Loucy (cell line): ENCODE results near the gene MAPKAP1.

Experiments
- H2AFZ ChIP-seq: fragments of 200-600 bp; sonication (generic); 2 replicates; pipeline ENCODE4 v1.6.0; 2016; ENCODE audit warnings: antibody characterized with exemption, mild to moderate bottlenecking, low read length, moderate library complexity
- H3F3A ChIP-seq: fragments of 200-600 bp; 2 replicates; pipeline ENCODE4 v1.6.0; 2016; ENCODE audit warnings: antibody characterized with exemption, low read depth, mild to moderate bottlenecking
- H3K27me3 ChIP-seq: fragments of 200-600 bp; sonication (generic); 2 replicates; pipeline ENCODE4 v1.6.1; 2014; ENCODE audit warnings: low read length, mild to moderate bottlenecking; ENCODE audit not compliant: insufficient read depth, poor library complexity, severe bottlenecking
- H3K36me3 ChIP-seq: fragments of 200-600 bp; sonication (generic); 2 replicates; pipeline ENCODE4 v1.6.1; 2016; ENCODE audit warnings: low read length; ENCODE audit not compliant: insufficient read depth
- H3K4me1 ChIP-seq: fragments of 200-600 bp; sonication (generic); 2 replicates; pipeline ENCODE4 v1.5.1; 2014; ENCODE audit warnings: low read length, mild to moderate bottlenecking; ENCODE audit not compliant: insufficient read depth, poor library complexity, severe bottlenecking
- H3K4me2 ChIP-seq: fragments of 200-600 bp; sonication (generic); 2 replicates; pipeline ENCODE4 v1.6.0; 2014; ENCODE audit warnings: antibody characterized with exemption, low read length, low read depth, mild to moderate bottlenecking; ENCODE audit not compliant: poor library complexity, severe bottlenecking
- H3K4me3 ChIP-seq: fragments of 200-600 bp; sonication (generic); 2 replicates; pipeline ENCODE4 v1.5.1; 2014; ENCODE audit warnings: low read length, mild to moderate bottlenecking, mixed read lengths; ENCODE audit not compliant: poor library complexity, severe bottlenecking
- H3K79me2 ChIP-seq: fragments of 200-600 bp; sonication (generic); 2 replicates; pipeline ENCODE4 v1.6.1; 2014; ENCODE audit warnings: low read length; ENCODE audit not compliant: insufficient read depth
- H3K9ac ChIP-seq: fragments of 200-600 bp; sonication (generic); 2 replicates; pipeline ENCODE4 v1.6.0; 2014; ENCODE audit warnings: mild to moderate bottlenecking, low read depth, low read length, moderate library complexity; ENCODE audit not compliant: poor library complexity, severe bottlenecking
- H3K9me2 ChIP-seq: fragments of 200-600 bp; sonication (generic); replicated peaks from 2 replicates; pipeline ENCODE4 v1.6.1; 2016; ENCODE audit warnings: low read depth, low read length, mixed read lengths
- H3K9me3 ChIP-seq: fragments of 200-600 bp; sonication (generic); 2 replicates; pipeline ENCODE4 v1.6.1; 2014; ENCODE audit warnings: mild to moderate bottlenecking, antibody characterized with exemption, low read length, low read depth; ENCODE audit not compliant: insufficient read depth
- H4K20me1 ChIP-seq: fragments of 200-600 bp; sonication (generic); 2 replicates; pipeline ENCODE4 v1.6.0; 2014; ENCODE audit warnings: antibody characterized with exemption, low read length, mild to moderate bottlenecking; ENCODE audit not compliant: insufficient read depth, poor library complexity, severe bottlenecking
- EZH2phosphoT487 ChIP-seq: fragments of 200-600 bp; IDR thresholded peaks from 2 replicates; pipeline ENCODE4 v1.6.1; 2018; ENCODE audit warnings: antibody characterized with exemption, mild to moderate bottlenecking, moderate library complexity, borderline replicate concordance
- TF ChIP-seq, protein P1 (sequence below): fragments of 200-600 bp; sonication (generic); conservative IDR thresholded peaks from 2 replicates; pipeline ENCODE4 v1.5.1; 2014; ENCODE audit warnings: mild to moderate bottlenecking, antibody characterized with exemption, low read length

Gene MAPKAP1

DNA sequence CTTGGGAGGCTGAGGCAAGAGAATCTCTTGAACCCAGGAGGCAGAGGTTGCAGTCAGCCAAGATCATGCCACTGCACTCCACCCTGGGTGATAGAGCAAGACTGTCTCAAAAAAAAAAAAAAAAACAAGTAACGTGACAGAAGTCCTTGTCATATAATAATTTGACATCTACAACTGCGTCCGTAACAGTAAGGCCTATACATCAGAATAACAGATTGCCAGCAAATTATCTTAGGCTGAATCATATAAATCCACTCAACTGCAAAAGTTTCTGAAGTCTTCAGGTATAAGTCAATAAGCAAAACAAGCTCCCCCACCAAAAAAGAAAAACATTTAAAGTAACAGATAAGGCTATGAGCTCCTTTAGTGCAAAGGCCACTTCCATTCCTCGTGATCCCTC lies 3.3 kb downstream of the MAPKAP1 start:
- no peaks in the 10 kb centered on the region for H3K36me3 ChIP-seq
- H3K4me1 ChIP-seq, result peaks cover 46% of the 10 kb centered on the region
- peaks cover 3% of the 10 kb centered on the region; the same call in 1 of the 2 replicates for H3F3A ChIP-seq
- no peak overlapping the region for H2AFZ ChIP-seq
- H3K9me2 ChIP-seq, result no peaks in the 10 kb centered on the region
- TF ChIP-seq, protein P1, sequence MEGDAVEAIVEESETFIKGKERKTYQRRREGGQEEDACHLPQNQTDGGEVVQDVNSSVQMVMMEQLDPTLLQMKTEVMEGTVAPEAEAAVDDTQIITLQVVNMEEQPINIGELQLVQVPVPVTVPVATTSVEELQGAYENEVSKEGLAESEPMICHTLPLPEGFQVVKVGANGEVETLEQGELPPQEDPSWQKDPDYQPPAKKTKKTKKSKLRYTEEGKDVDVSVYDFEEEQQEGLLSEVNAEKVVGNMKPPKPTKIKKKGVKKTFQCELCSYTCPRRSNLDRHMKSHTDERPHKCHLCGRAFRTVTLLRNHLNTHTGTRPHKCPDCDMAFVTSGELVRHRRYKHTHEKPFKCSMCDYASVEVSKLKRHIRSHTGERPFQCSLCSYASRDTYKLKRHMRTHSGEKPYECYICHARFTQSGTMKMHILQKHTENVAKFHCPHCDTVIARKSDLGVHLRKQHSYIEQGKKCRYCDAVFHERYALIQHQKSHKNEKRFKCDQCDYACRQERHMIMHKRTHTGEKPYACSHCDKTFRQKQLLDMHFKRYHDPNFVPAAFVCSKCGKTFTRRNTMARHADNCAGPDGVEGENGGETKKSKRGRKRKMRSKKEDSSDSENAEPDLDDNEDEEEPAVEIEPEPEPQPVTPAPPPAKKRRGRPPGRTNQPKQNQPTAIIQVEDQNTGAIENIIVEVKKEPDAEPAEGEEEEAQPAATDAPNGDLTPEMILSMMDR, result no peak
- no peak for TF ChIP-seq EZH2phosphoT487
- no peaks in the 10 kb centered on the region for H3K27me3 ChIP-seq
- peak overlapping the region; percentile 97 for H3K4me2 ChIP-seq
- no peak overlapping the region for H3K4me3 ChIP-seq
- peaks cover 14% of the 10 kb centered on the region for H4K20me1 ChIP-seq
- no peaks in the 10 kb centered on the region for H3K9me3 ChIP-seq
- no peak overlapping the region for H3K9ac ChIP-seq
- peaks cover 73% of the 10 kb centered on the region for H3K79me2 ChIP-seq

DNA sequence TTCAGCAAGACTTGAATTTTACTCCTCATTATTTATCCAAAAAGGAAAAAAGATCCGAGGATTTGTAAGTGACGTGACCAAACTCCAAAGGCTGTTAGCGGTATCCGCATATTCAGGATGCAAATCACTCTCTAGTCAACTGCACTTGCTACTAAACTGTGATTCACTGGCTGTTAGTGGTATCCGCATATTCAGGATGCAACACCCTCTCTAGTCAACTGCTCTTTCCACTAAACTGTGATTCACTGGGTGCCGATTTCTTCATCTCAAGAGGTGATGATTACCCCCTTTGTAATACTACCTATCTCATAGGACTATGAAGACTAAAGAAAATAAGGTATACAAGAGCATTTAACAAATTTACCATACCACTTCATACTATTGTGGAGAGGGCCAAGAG lies 5.7 kb downstream of the MAPKAP1 start:
- H3K9me2 ChIP-seq, result no peaks in the 10 kb centered on the region
- peak overlapping the region; percentile 47 for H3K4me2 ChIP-seq
- no peak overlapping the region for H2AFZ ChIP-seq
- H3K9me3 ChIP-seq, result no peaks in the 10 kb centered on the region
- peaks cover 10% of the 10 kb centered on the region for H4K20me1 ChIP-seq
- H3K4me1 ChIP-seq, result peaks cover 39% of the 10 kb centered on the region
- H3K9ac ChIP-seq, result no peak overlapping the region
- peaks cover 3% of the 10 kb centered on the region for H3F3A ChIP-seq
- no peaks in the 10 kb centered on the region for H3K27me3 ChIP-seq
- TF ChIP-seq, protein P1, result no peak
- TF ChIP-seq EZH2phosphoT487, result no peak
- H3K36me3 ChIP-seq, result no peaks in the 10 kb centered on the region
- peaks cover 82% of the 10 kb centered on the region for H3K79me2 ChIP-seq
- H3K4me3 ChIP-seq, result no peak overlapping the region

DNA sequence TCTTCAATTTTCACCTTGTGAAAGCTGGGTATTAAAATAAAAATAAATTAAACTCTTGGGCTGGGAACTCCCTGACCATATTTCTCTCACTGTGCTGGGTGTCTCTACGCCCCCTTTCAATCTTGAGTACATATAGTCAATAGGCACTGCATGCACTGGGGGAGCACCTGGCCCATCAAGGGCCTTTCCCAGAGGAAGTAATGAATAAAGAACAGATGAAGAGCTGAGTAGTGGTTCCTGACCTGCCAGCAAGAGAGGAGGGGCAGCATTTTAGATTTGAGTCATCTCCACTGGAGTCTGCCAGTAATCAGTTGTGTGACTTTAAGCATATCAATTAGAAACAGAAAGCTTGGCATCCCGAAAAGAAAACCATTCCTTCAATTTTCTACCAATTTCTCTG lies 6.2 kb downstream of the MAPKAP1 start:
- no peaks in the 10 kb centered on the region for H3K9me3 ChIP-seq
- peaks cover 3% of the 10 kb centered on the region for H3F3A ChIP-seq
- no peak overlapping the region for H3K9ac ChIP-seq
- peak overlapping the region; percentile 47 for H3K4me2 ChIP-seq
- H2AFZ ChIP-seq, result no peak overlapping the region
- no peaks in the 10 kb centered on the region for H3K36me3 ChIP-seq
- TF ChIP-seq, protein P1, result no peak
- no peak for TF ChIP-seq EZH2phosphoT487
- H3K27me3 ChIP-seq, result no peaks in the 10 kb centered on the region
- H3K4me3 ChIP-seq, result no peak overlapping the region
- no peaks in the 10 kb centered on the region for H3K9me2 ChIP-seq
- peaks cover 81% of the 10 kb centered on the region for H3K79me2 ChIP-seq
- H3K4me1 ChIP-seq, result peaks cover 34% of the 10 kb centered on the region
- H4K20me1 ChIP-seq, result peaks cover 5% of the 10 kb centered on the region
